Mucosa of descending colon (tissue), 3 donors: ENCODE results near the gene AQP6. TPM values are rescaled to one million over a fixed set of nuclear protein-coding genes. Genes with fewer than 3 reads are reported as not detected.

Experiments
- ATAC-seq: fragments of 200-7000 bp; cut with Tn5 transposase; one replicate; pipeline ENCODE4 v1.9.1; 2020; ENCODE audit warnings: mild to moderate bottlenecking, moderate library complexity
- DNase-seq, 3 donors: peaks; one replicate each; pipeline ENCODE4 v3.0.0-alpha.2; 2020
- H3K36me3 ChIP-seq: fragments of 200-600 bp; one replicate; pipeline ENCODE4 v1.8.0; 2021; ENCODE audit warnings: low read depth, mild to moderate bottlenecking
- H3K4me1 ChIP-seq: fragments of 200-600 bp; one replicate; pipeline ENCODE4 v1.8.0; 2021; ENCODE audit warnings: low read depth, mild to moderate bottlenecking
- H3K4me3 ChIP-seq: fragments of 200-600 bp; one replicate; pipeline ENCODE4 v1.8.0; 2021; ENCODE audit warnings: mild to moderate bottlenecking
- H3K9me3 ChIP-seq: fragments of 200-600 bp; one replicate; pipeline ENCODE4 v1.8.0; 2021; ENCODE audit warnings: mild to moderate bottlenecking
- intact Hi-C, 2 donors: fragments of 100-400 bp; cut with DNase I in 1 of 2; cut with micrococcal nuclease in 1 of 2; formaldehyde crosslinking; loops; one replicate each; pipeline versions ENCODE4 v1.11.0 to v1.11.1; 2022; cut with DNase I, micrococcal nuclease
- total RNA-seq, 3 donors: library from RNA; stranded (reverse); fragmentation: NEBNext Ultra II Directional in 2 of 3; extraction: Animal tissue kit (Norgen Biotek cat#: 25700) in 2 of 3; gene quantifications; one replicate each; pipeline versions ENCODE4 v1.2.1 to v1.2.4, GENCODE V29; 2021 to 2023
- TF ChIP-seq, protein P1 (sequence below): fragments of 200-600 bp; IDR thresholded peaks from one replicate; pipeline ENCODE4 v1.8.0; 2022; ENCODE audit warnings: antibody characterized with exemption, mild to moderate bottlenecking
- donor health status: DM: no; HTN: no; CAD: no; lungs with moderate emphysema.
- donor health status: DM: no; HTN: no; CAD: no.
- donor health status: DM: no; HTN: yes; CAD: no.

Gene AQP6
- total RNA-seq, 3 donors from 2014 or later = 0.54 TPM; not detected in 2

DNA sequence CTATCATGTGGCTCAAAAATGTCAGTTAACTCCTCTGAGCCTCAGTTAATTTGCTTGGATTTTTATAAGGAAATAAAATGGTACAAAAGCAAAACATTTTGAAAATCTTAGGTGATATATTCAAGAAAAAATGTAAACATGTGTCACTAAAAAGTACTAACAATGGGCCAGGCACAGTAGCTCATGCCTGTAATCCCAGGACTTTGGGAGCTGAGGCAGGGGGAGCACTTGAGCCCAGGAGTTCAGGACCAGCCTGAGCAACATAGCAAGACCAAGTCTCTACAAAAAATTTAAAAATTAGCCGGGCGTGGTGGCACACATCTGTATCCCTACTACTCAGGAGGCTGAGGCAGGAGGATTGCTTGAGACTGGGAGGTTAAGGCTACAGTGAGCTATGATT lies 25.7 kb downstream of the AQP6 start:
- Histone ChIP-seq H3K4me3 (no peak overlapping the region), H3K4me1 (no peaks in the 10 kb centered on the region), H3K36me3 (no peaks in the 10 kb centered on the region), H3K9me3 (no peaks in the 10 kb centered on the region)
- no peak for DNase-seq
- TF ChIP-seq, protein P1, sequence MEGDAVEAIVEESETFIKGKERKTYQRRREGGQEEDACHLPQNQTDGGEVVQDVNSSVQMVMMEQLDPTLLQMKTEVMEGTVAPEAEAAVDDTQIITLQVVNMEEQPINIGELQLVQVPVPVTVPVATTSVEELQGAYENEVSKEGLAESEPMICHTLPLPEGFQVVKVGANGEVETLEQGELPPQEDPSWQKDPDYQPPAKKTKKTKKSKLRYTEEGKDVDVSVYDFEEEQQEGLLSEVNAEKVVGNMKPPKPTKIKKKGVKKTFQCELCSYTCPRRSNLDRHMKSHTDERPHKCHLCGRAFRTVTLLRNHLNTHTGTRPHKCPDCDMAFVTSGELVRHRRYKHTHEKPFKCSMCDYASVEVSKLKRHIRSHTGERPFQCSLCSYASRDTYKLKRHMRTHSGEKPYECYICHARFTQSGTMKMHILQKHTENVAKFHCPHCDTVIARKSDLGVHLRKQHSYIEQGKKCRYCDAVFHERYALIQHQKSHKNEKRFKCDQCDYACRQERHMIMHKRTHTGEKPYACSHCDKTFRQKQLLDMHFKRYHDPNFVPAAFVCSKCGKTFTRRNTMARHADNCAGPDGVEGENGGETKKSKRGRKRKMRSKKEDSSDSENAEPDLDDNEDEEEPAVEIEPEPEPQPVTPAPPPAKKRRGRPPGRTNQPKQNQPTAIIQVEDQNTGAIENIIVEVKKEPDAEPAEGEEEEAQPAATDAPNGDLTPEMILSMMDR = no peak
- intact Hi-C loops = no loop called here
- ATAC-seq = no peak

DNA sequence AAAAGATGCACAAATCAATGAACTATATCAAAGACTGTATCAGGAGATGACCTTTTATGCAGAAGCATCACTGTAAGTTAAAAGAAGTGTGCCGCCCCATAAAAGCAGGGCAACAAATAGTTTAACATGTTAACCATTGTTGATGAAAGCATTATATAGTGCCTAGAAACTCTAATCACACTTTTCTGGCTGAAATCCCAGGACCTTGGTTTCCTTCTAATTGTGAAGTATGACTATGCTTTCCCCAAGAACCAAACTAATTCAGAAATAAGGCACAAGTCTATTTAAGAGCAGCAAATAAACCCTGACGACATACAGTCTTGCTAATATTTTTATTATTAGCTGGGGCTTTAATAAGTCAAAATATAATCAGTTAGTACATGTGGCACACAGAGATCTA lies 30.8 kb downstream of the AQP6 start:
- ATAC-seq = no peak
- Histone ChIP-seq H3K4me1 (no peaks in the 10 kb centered on the region), H3K36me3 (no peaks in the 10 kb centered on the region), H3K4me3 (no peak overlapping the region), H3K9me3 (no peaks in the 10 kb centered on the region)
- DNase-seq = no peak
- TF ChIP-seq, protein P1 = no peak
- intact Hi-C loops = no loop called here

DNA sequence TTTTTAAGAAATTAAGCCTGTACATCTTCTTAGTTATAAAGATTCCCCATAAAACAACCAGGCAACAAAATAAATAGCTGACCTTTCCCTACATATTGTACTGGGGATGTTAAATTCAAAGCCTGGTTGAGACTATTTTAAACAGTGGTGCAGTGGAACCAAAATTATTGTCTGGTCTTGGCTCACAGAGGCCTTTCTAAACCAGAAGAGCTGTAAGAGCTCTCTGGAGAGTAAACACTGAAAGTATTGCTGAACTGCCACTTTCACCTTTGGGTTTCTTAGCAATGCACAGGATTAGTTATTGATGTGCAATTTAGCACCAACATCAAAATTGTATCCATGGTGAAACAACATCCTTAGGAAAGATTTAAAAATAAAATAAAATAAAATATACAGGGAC lies 31.9 kb downstream of the AQP6 start:
- no peak for DNase-seq
- Histone ChIP-seq H3K4me3 (no peak overlapping the region), H3K36me3 (no peaks in the 10 kb centered on the region), H3K9me3 (no peaks in the 10 kb centered on the region), H3K4me1 (no peaks in the 10 kb centered on the region)
- no peak for ATAC-seq
- intact Hi-C loops = no loop called here
- TF ChIP-seq, protein P1 = no peak

DNA sequence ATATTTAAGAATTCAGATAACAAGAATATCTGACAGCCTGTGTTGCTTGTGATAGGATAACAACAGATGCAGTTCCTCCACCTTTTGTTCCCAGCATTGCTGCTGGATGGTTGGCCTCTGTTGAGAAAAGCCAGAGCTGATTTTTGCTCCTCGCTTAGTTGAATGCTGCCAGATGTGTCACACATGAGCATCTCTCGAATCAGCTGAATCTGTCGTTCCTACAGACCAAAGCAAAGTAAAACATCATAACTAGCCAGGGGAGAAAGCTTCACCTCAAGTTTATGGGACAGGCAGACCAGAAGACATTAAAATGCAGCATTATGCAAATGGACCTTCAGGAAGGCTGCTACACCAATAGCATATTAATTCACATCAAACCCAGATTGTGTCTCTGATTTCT lies 32.4 kb downstream of the AQP6 start:
- DNase-seq = no peak

DNA sequence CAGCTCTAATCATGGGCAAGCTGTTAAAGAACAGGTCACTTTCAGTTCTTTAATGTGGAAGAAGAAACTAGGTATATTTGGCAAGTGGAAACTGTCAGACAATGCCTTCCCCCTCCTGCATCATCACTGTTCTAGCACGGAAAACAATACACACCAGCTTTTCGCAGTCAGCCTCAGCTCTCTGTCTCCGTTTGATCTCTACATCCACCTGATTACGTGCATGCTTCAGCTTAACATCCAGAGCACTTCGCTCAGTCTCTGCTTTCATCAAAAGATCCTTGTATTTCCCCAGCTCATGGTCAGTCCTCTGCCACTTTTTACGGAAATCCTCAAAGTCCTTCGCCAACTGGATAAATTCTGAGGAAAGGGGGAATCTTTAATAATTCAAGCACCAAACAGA lies 33.5 kb downstream of the AQP6 start:
- intact Hi-C loops = no loop called here
- TF ChIP-seq, protein P1 = no peak
- no peaks in the 10 kb centered on the region for H3K4me1 ChIP-seq
- H3K4me3 ChIP-seq = no peak overlapping the region
- H3K36me3 ChIP-seq = no peaks in the 10 kb centered on the region
- H3K9me3 ChIP-seq = no peaks in the 10 kb centered on the region
- DNase-seq = no peak
- no peak for ATAC-seq

More for the DNA sequence above, 32.4 kb downstream of the AQP6 start:
- Histone ChIP-seq H3K4me1 (no peaks in the 10 kb centered on the region), H3K4me3 (no peak overlapping the region), H3K9me3 (no peaks in the 10 kb centered on the region), H3K36me3 (no peaks in the 10 kb centered on the region)
- no peak for ATAC-seq
- TF ChIP-seq, protein P1 = no peak
- intact Hi-C loops = no loop called here
